T-helper 1 cell (primary cell): ENCODE data around the gene DST.

Source experiments
- DNase-seq, 5 donors: peaks; one replicate each; pipeline ENCODE4 v3.0.0-alpha.2; 2012 to 2020

Gene DST

DNA sequence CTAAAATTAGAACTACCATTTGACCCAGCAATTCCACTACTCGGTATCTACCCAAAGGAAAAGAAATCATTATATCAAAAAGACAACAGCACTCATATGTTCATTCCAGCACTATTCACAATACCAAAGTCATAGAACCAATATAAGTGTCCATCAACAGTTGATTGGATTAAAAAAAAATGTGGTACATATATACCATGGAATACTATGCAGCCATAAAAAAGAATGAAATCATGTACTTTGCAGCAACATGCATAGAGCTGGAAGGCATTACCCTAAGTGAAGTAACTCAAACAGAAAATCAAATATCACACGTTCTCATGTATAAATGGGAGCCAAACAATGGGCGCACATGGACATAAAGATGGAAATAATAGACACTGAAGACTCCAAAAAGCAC is 163.3 kb downstream of the DST start:
- no peak for DNase-seq

DNA sequence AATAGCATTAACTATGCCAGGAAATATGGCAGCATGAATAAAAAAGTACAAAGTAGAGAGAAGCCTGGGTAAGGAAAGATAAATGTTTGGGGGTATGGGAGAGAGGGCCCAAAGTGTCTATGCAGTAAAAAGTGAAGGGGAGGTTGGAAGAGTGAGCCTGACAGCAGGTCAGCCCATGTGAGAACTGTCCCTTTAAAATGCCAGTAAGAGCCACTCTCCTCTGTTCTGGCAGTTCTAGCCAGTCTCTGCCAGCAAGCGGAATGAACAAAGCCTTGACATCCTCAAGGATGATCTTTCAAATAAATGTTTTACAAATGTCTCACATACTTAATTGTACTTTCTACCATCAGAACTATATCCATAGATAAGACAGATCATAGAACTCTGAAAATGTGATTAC is 164.5 kb downstream of the DST start:
- no peak for DNase-seq

DNA sequence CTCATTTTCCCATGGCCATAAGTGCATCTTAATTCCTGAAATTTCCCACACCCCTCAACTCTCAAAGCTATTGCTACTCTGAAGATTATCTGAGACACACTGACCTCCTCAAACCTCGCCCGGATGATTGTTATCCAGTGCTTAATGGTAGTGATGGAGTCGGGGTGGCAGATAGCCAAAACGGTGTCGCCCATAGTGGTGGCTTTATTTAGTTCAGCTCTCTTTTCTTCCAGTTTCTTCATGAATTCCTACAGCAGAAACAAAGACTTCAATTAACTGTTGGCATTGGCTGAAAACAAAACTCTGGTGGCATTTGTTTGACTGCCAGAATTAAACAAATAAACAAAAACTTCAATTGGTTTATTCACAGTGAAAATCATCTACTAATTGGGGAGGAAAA is 165.4 kb downstream of the DST start:
- no peak for DNase-seq

DNA sequence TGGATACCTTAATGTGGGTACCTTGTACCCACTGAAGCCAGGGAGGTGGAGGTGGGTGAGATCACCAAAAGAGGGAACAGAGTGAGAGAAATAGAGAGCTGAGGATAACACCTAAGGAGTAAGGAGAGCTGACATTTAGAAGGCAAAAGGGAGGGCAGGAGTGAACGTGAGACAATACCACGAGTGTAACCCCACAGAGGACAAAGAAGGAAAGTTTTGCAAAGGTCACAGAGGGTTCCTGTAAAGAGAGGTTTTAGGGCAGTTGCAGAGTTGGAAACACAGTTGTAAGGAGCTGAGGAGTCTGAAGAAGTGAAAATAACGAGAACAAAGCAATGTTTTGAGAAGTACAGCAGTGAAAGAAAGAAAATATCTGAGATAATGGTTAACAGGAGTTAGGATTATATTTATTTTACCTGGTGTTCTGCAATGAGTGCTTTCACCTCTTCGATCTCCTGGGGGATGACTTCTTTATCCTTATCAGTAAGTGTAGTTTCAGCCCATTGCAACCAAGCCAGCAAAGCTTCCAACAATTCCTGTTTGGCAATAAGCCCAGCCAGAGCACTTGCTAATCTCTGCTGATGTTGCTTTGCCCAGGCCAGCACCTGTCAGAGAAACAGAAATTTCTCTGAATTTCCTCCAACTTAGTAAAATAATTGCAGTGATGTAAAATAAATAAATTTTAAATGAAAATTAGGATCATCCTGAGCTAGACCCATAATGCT is 166.8 kb downstream of the DST start:
- DNase-seq, result no peak

DNA sequence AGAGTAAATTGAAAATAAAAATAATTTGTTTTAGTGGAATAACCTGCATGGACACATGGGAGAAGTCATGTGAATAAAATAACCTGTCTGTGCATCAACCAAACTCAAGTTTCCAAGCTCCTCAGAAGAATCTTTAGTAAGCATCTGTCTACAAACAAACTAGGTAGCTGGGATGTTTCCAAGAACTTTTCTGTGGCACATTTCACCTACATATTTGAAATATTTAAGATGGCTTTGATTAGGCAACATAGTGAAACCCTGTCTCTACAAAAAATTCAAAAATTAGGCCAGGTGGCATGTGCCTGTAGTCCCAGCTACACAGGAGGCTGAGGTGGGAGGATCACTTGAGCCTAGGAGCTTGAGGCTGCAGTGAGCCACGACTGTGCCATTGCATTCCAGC is 168.2 kb downstream of the DST start:
- DNase-seq, result no peak

DNA sequence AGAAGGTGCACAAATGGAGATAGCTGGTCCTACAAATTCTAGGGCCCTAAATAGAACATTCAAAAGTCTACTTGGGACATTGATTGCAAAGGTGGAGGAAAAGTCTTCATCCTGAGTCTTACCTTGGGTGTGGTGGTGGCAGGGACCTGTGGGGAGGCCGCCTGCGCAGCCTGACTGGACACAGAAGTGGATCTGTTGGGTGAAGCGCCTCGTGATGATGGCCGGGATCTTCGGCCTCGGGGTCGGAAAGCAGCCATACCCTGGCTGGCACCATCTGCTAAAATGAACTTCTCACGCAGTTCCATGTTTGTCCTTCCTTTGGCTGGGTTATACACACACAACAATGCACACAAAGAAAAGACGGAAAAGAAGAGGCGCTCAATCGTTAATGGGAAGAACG is 179.2 kb downstream of the DST start:
- no peak for DNase-seq

DNA sequence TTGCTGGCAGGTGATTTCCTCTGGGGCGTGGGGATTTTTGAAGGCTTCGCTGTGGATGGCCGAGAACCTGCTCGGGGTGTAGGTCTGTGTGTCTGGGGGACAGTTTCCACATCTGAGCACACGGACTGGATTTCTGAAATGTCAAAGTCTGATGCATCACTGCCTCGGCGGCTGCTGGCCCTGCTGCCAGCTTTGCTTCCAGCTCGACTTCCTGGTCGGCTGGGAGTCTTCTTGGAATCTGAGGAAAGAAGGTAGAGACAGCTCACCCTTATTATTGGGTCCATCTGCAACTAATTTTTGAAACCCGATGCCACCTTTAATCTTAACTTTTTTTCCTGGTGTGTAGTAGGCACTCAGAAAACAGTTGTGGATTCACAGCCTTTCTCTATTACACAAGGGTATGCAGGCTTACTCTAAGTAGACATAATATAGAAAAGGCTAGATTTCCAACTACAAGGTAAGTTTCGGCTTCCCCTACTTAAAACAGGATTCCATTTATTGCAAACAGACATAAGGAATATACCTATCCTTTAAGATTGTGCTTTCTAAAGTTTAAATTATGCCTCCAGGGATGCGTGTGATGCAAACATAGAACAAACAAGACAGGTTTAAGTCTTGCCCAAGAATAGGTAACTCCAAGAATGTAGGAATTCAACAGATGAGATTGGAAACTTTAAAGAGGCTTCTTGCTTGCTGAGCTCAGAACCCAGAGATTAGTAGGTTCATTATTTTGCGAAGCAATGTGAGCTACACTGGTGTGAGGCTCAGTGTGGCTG is 183.5 kb downstream of the DST start:
- no peak for DNase-seq

DNA sequence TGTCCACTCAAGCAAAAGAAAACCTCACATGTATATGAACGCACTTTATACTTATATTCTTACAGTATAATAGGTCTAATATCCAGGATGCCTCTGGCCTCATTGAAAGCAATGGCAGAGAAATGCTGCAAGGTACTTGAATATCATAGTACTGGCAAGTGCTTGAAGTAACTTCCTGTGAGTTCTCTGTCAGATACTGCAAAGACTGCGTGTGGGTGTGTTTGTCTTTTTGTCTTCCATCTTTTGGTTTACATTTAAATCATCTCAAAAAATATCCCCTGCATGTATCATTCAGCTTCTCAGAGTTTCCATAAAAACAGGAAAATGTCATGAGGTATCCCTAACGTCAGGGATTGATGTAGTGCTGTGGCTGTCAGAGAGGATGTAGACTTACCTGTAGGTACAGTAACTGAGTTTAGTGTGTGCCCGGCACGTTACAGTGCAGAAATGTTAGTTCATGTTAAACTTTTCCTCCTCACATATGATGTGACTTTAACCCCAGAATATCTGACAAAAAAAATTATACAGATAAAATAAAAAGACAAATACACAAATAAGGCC is 184.3 kb downstream of the DST start:
- DNase-seq, result no peak

DNA sequence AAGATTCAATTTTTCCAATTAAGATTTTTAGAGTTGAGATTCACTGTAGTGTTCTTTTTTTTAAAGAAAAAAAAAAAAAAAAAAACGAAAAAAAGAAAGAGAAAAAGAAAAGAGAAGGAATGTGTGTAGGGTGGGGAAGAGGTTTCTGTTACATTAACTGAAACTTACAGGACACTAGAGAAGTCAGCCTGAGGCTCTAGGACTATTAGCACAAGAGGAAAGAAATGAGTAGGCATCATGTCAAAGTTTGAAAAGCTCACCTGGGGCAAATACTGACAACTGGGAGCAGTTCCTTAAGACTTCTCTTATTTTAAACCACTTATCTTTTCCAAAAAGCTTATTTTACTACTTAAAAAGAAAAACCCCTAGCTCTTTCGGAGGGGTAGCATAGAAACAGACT is 185.9 kb downstream of the DST start:
- no peak for DNase-seq

DNA sequence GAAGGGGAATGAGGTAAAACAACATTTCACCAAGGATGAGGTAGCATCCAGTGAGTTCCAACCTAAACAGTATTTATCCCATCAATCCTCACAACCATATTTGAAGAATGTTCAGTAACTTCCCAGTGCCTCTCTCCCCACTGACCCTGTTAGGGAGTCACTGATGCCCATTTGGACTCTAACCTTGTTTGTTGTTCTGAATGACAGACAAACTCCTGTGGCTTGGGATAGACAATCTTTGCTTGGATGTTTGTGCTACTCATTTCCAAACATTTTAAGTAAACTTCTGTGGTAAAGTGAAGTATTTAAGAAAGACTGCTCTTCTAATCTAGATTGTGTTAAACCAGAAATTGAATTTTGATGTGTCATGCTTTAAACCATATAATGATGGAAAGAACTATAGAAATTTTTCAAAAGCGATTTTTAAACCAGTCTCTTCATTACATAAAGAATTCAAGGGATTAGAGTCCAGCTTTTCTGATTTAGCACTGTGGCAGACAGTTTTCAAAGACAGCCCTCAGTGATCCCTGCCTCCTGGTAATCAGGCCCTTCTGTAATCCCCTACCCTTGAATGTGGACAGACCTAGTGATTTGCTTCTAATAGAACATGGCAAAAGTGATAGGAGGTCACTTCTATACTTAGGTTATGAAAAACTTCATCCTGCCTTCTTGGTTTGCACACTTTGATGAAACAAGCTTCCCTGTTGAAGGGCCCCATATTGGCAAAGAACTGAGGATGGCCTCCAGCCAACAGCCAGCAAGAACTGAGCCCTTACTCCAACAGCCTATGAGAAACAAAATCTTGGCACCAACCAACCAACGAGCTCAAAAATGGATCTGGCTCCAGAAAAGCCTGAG is 191.6 kb downstream of the DST start:
- no peak for DNase-seq

DNA sequence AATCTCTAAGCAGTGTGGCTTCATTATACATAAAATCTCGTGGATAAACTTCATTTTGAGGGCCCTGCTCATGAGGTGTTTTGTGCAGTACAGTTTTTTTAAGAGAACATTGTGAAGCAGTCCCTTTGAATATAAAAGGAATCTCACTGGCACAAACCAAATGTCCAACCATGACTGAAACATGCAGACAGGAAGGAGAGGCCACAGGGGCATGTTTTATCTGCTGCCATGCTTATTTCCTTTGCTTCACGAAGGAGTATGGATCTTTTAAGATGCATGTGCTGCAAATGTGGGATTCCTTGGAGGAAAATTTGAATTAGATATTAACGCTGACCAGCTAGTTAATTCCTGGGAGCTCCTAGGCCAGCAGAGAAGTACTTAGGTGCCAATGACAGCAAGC is 192.3 kb downstream of the DST start:
- no peak for DNase-seq

DNA sequence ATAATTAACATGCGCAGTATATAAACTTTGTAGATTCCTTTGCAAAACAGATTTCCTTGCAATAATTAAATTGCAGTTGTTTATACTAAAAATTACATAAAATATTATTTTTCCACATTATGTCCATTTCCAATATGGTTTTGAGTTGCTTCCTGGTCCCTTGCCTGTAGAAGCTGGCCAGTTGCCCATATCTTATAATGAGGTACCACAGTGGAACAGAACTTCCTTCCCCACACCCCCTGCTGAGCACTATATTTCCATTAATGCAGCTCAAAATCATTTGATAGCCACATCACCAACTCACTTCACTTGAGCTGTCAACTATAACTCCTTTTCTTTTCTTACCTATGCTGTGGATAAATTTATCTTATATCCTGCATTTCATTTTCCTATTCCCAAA is 194.6 kb downstream of the DST start:
- no peak for DNase-seq

DNA sequence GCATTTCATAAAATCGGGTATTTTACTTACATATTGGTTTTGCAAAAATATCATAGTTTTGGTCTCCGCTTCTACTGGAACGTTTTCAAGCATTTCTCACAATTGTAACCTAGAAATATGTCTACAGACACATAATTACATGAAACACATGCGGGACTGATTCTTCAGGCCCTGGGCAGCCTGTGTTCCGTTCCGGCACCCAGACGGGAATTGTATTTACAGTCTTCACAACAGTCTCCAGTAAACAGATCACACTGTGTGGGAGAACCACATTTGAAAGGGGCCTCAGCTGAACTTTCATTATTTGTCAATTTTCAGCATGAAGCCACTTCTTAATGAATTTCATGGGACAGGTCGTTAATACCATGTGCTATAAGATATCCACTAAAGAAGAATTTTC is 196.9 kb downstream of the DST start:
- no peak for DNase-seq

DNA sequence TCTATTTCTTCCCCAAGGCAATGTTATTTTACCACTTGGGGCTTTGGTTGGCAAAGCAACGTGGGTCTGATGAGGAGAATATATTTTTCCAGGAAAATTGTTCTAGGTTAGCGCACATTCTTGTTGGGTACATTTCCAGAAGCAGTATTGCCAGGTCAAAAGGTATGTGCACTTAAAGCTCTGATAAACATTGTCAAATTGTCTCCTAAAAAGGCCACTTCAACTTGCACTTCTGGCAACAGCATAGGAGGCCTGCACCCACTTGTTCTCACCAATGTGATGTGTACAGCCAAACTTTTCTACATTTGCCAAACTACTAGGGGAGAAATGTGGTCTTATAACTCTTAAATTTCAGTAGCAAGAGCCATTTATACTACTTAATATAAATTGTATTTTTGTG is 197.8 kb downstream of the DST start:
- DNase-seq, result no peak

DNA sequence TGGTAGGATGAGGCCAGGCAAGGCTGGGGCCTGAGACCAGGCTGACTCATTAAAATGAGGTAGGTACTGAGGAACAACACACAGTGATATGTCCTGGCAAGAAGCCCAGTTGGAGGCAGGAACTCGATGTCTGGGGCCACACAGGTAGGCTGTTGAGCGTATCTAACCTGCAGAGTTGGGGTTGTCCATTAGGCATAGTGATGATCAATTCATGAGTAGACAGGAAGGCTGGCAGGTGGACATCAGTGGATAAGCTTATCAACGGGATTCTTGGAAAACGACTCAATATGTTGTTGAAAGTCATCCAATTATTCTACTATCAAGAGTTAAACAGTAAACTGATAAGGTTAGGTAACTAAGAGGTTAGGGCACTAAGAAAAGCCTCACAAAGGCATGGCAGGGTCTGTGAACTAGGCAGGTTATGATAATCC is 202.1 kb downstream of the DST start:
- DNase-seq, result no peak

DNA sequence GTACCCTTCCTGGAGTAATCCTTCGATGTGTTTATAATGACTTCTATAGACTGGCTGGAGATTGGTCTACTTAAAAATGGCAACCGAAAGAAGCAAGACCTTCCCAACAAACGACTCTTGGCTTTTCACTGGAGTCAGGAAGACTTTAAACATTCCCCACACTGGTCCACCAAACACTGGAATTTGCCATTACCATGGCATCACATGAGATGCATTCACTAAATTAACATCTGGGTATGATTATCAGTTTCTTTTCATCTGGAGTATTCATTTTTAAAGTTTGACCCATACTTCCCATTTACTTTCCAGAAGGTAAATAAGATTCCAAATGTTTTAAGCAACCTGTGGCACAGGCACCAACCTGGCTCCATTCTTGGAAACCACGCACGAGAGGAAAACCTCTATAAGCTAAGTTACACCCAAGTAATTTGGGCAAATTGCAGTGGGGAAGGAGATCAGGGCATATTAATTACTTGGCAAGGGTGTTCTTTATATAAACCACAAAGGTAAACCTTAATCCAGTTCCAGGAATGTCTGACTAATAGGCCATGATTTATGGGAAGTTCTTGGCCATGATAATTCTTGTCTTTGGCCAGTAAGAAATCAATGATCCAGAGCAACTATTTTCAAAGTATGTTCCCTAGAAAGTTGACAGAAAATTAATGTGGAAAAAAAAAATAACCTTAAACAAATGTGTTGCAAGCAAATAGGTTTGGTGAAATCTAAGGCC is 205.4 kb downstream of the DST start:
- no peak for DNase-seq

DNA sequence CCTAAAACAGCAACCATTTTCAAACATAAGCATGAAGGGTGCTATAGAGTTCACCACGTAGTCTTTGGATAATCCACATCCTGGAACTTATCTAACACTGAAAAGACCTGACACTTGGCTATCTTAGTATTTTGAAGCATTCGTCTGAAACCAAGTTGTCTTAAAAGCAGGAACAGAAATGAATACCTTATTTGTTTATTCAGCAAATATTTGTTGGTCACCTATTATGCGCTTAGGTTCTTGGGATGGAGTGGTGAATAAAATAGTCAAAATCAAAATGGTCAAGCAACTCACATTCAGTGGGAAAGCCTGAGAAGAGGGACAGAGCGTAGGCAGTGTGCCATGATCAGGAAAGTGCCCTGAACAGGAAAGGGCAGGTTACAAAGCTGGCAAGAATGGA is 206.9 kb downstream of the DST start:
- DNase-seq, result no peak

DNA sequence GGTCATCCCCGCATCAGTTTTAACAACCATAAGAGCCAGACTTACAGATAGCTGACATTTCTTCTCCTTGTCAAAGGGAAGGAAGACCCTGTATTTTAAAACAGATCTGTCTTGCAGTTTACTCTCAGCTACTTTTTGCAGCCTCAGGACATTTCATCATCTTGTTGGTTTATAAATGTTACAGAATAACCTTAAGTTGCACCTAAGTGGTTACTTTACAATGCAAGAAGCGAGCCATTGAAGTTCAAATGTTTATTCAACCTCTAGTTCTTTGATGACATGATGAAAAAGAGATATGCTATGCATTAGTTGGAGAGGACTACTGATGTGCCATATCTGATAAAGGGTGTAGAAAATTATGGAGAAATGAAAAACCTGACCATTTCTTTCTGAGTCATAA is 207.4 kb downstream of the DST start:
- no peak for DNase-seq

DNA sequence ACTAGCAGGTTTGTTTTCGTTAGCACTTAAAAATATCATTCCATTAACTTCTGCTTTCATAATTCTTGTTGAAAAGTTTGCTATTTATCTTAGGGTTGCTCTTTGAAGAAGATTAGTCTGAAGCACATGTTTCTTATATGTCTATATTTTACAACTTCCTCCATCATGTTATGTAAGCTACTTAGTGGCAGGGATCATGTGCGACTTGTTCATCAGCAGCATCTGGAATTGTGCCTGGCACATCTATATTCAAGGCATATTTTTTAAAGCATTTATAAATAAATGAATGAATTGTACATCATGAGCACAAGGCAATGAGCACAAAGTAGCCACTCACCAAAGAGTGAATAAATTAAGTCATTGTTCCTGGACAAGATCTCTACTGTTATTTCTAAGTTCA is 208.1 kb downstream of the DST start:
- no peak for DNase-seq

DNA sequence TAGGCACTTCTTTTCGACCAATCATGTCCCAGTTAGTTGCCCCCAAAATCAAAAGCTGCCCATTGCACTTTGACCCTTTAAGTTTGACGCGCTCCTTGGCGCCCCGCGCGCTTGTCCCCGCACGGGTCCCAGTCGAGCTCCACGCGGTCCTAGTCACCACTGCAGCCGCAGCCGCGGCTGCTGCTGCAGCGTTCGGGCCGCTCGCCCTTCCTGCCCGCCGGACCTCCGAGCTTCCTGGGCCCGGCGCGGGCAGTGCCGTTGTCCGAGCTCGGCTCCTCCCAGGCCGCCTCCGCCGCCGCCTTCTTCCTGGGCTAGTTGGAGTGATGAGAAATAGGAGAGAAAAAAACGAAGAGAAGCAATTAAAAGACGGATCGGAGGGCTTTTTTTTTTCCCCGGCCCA is 209.6 kb downstream of the DST start:
- no peak for DNase-seq

DNA sequence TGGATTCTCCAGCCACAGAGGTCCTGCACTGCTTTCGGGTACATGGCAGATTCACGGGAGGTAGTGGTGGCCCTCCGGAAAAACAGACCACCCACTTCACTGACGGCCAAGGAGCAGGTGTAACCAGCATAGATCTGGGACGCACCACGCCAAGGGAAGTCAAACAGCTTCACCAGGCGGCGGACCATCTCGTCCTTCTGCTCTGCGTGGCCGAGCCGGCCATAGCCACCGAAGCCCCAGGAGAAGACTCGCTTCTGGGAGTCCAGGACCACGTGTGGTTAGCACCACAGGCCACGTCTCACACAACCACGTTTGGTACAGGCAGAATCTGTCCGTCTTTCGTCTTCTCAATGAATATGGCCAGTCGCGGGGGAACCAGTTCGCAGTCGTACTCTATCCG is 210.5 kb downstream of the DST start:
- no peak for DNase-seq
